Spleen (tissue), 7 donors: ENCODE measurements around the gene LKAAEAR1.

Source experiments
- CTCF ChIP-seq, 11 experiments: fragments of 200-600 bp in 7 of 11; fragments of 450-650 bp in 4 of 11; sonication (generic) in 4 of 11; IDR thresholded peaks in 8 of 11; conservative IDR thresholded peaks in 3 of 11; 1 replicate in 7 of 11; 2 replicates in 4 of 11; pipeline versions ENCODE4 v1.4.0 to v1.8.0; 2016 to 2021; ENCODE audit warnings: antibody characterized with exemption in 11 of 11, inconsistent platforms in 4 of 11, mild to moderate bottlenecking in 1 of 11
- POLR2A ChIP-seq, 3 donors: fragments of 450-650 bp; IDR thresholded peaks; one replicate each; pipeline ENCODE4 v1.5.1; 2017; ENCODE audit warnings: antibody characterized with exemption in 3 of 3, mild to moderate bottlenecking in 1 of 3
- donor health status: DM: no; HTN: no; CAD: no; lungs with moderate emphysema.
- donor health status: DM: no; HTN: no; CAD: no.
- donor health status: DM: no; HTN: no; CAD: no.

- TF ChIP-seq CTCF (IDR thresholded peaks at IDR 0.05 in 8 of 11, conservative IDR thresholded peaks at IDR 0.05 in 3 of 11), result no peak
- TF ChIP-seq POLR2A (IDR thresholded peaks at IDR 0.05), result no peak
Observed at GRCh38 chr20:64065974-64066343, 18.2 kb downstream of the LKAAEAR1 start.
